ENCODE measurements around the gene KCNN1.

The KCNN1 gene

GRCh38 chr19:17963936-17964691, 2.8 kb upstream of the KCNN1 start:
- ATAC-seq: no peak
- TF ChIP-seq ZC3H10 (CRISPR knock-in tag; IDR thresholded peaks at IDR 0.05) (no peak), RARB (CRISPR knock-in tag; IDR thresholded peaks at IDR 0.05) (no peak), ZNF70 (CRISPR knock-in tag; IDR thresholded peaks at IDR 0.05) (no peak), PPARA (CRISPR knock-in tag; IDR thresholded peaks at IDR 0.05; ENCODE audit: borderline replicate concordance) (no peak), ZFP30 (CRISPR knock-in tag; IDR thresholded peaks at IDR 0.05) (no peak), SNAI2 (CRISPR knock-in tag; IDR thresholded peaks at IDR 0.05) (no peak), ZFP3 (CRISPR knock-in tag; IDR thresholded peaks at IDR 0.05) (no peak), POU6F1 (CRISPR knock-in tag; IDR thresholded peaks at IDR 0.05; ENCODE audit: borderline replicate concordance, low read depth) (no peak), ESRRG (CRISPR knock-in tag; IDR thresholded peaks at IDR 0.05) (no peak)

GRCh38 chr19:17965370-17966128, 1.4 kb upstream of the KCNN1 start:
- TF ChIP-seq TCF4 (CRISPR knock-in tag; IDR thresholded peaks at IDR 0.05; ENCODE audit: borderline replicate concordance) (no peak), ZNF565 (CRISPR knock-in tag; conservative IDR thresholded peaks at IDR 0.05; ENCODE audit: low read depth) (no peak), ZFP3 (CRISPR knock-in tag; IDR thresholded peaks at IDR 0.05) (no peak), SNAI2 (CRISPR knock-in tag; IDR thresholded peaks at IDR 0.05) (no peak), ZNF8 (CRISPR knock-in tag; IDR thresholded peaks at IDR 0.05) (no peak), PPARA (CRISPR knock-in tag; IDR thresholded peaks at IDR 0.05; ENCODE audit: borderline replicate concordance) (no peak), ESRRG (CRISPR knock-in tag; IDR thresholded peaks at IDR 0.05) (no peak), GLIS3 (CRISPR knock-in tag; IDR thresholded peaks at IDR 0.05) (no peak)
- ATAC-seq: no peak

GRCh38 chr19:17966129-17966483, 801 bp upstream of the KCNN1 start:
- no peak for ATAC-seq
- TF ChIP-seq BACH2 (CRISPR knock-in tag; IDR thresholded peaks at IDR 0.05; ENCODE audit: borderline replicate concordance) (no peak), ZC3H10 (CRISPR knock-in tag; IDR thresholded peaks at IDR 0.05) (no peak)

GRCh38 chr19:17967257-17968051, 547 bp downstream of the KCNN1 start:
- ATAC-seq: no peak
- TF ChIP-seq ARNTL (CRISPR knock-in tag; IDR thresholded peaks at IDR 0.05; ENCODE audit: borderline replicate concordance, low read depth) (no peak), ZFP30 (CRISPR knock-in tag; IDR thresholded peaks at IDR 0.05) (no peak), POU6F1 (CRISPR knock-in tag; IDR thresholded peaks at IDR 0.05; ENCODE audit: borderline replicate concordance, low read depth) (no peak), BACH2 (CRISPR knock-in tag; IDR thresholded peaks at IDR 0.05; ENCODE audit: borderline replicate concordance) (no peak)

- ATAC-seq: no peak
- TF ChIP-seq ZNF70 (CRISPR knock-in tag; IDR thresholded peaks at IDR 0.05): no peak
- TF ChIP-seq CSDC2 (CRISPR knock-in tag; IDR thresholded peaks at IDR 0.05): no peak
- no peak for TF ChIP-seq SNAI2 (CRISPR knock-in tag; IDR thresholded peaks at IDR 0.05)
- TF ChIP-seq TOX (CRISPR knock-in tag; IDR thresholded peaks at IDR 0.05; ENCODE audit: borderline replicate concordance): no peak
- no peak for TF ChIP-seq CREB5 (CRISPR knock-in tag; IDR thresholded peaks at IDR 0.05; ENCODE audit: low read depth)
- TF ChIP-seq ZNF8 (CRISPR knock-in tag; IDR thresholded peaks at IDR 0.05): no peak
- TF ChIP-seq BACH2 (CRISPR knock-in tag; IDR thresholded peaks at IDR 0.05; ENCODE audit: borderline replicate concordance): no peak
- TF ChIP-seq PATZ1 (CRISPR knock-in tag; IDR thresholded peaks at IDR 0.05; ENCODE audit: borderline replicate concordance): no peak
- no peak for TF ChIP-seq RARB (CRISPR knock-in tag; IDR thresholded peaks at IDR 0.05)
- TF ChIP-seq GLIS3 (CRISPR knock-in tag; IDR thresholded peaks at IDR 0.05): no peak
- TF ChIP-seq PPARA (CRISPR knock-in tag; IDR thresholded peaks at IDR 0.05; ENCODE audit: borderline replicate concordance): no peak
- TF ChIP-seq CSRNP3 (CRISPR knock-in tag; IDR thresholded peaks at IDR 0.05): no peak
- no peak for TF ChIP-seq OSR1 (CRISPR knock-in tag; IDR thresholded peaks at IDR 0.05)
These were observed 1.5 kb downstream of the KCNN1 start for GRCh38 chr19:17968362-17968761.

All from SK-N-SH treated with all-trans-retinoic acid at 6 μM for 48 hours (cell line).